AG09319 (cell line): ENCODE results near the gene PRSS27.

Experiments
- DNase-seq: peaks from one replicate; pipeline ENCODE4 v3.0.0-alpha.2; 2010; ENCODE audit warnings: low read depth; ENCODE audit errors: extremely low read depth
- TF ChIP-seq, protein P1 (sequence below): IDR thresholded peaks from 2 replicates; pipeline ENCODE4 v1.5.1; 2011; ENCODE audit warnings: low read depth, mild to moderate bottlenecking, inconsistent platforms, low read length, moderate library complexity

The PRSS27 gene

DNA sequence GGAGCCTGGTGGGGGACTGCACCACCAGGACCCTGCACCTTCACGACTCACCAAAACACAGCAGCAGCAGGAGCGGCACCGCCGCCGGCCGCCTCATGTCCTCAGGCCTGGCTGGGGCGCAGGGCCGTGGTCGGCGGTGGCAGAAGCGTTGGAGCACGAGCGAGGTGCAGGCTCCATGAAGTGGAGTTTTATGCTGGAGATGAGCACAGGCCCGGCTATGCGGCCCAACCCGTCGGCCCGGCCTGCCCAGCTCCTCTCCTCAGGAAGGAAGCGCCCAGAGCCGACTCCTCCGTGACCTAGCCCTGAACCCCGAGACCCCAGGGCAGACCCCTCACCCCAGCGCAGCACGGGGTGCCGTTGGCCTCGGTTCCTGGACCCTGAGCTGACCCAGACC lies at the start of gene PRSS27:
TSS of gene PRSS27 (minus strand) at position 161 of the 394 bp plus-strand sequence. CDS start at position 97, 64 bp downstream.
- TF ChIP-seq, protein P1, sequence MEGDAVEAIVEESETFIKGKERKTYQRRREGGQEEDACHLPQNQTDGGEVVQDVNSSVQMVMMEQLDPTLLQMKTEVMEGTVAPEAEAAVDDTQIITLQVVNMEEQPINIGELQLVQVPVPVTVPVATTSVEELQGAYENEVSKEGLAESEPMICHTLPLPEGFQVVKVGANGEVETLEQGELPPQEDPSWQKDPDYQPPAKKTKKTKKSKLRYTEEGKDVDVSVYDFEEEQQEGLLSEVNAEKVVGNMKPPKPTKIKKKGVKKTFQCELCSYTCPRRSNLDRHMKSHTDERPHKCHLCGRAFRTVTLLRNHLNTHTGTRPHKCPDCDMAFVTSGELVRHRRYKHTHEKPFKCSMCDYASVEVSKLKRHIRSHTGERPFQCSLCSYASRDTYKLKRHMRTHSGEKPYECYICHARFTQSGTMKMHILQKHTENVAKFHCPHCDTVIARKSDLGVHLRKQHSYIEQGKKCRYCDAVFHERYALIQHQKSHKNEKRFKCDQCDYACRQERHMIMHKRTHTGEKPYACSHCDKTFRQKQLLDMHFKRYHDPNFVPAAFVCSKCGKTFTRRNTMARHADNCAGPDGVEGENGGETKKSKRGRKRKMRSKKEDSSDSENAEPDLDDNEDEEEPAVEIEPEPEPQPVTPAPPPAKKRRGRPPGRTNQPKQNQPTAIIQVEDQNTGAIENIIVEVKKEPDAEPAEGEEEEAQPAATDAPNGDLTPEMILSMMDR, result no peak
- DNase-seq, result no peak

DNA sequence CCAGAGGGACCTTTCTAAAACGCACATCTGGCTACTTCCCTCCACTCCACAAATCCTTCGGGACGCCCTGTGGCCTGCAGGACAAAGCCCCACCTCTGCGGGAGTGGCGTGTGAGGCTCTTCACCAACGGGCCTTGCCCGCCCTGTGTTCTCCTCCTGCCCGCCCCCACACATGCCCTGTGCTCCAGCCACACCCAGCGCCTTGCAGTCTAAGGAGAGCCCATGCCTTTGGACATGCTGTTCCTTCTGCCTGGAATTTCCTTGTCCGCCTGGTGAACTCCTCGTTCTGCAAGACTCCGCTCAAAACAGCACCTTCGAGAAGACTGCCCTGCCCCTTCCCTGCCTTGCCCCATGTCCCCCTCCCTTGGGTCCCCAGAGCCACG lies 49.6 kb upstream of the PRSS27 start:
- DNase-seq, result no peak
- TF ChIP-seq, protein P1, result no peak

DNA sequence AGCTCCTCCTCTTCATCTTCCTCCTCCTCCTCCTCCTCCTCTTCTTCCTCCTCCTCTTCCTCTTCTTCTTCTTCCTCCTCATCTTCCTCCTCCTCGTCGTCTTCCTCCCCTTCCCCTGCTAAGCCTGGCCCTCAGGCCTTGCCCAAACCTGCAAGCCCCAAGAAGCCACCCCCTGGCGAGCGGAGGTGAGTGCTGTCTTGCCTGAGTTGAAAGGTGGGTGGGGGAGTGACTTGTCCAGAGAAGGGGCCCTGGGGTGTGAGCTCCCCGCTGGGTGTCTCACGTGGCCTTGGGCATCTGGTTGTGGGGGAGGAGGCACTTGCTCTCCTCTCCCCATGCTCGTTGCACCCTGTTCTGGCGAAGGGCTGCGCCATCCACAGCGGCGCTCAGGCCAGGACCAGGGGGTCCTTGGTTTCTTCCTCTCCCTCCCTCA lies 49.1 kb upstream of the PRSS27 start:
- DNase-seq, result no peak
- TF ChIP-seq, protein P1, result no peak

GRCh38 chr16:2768403-2769089 lies 48.5 kb upstream of the PRSS27 start:
- TF ChIP-seq, protein P1, result no peak
- DNase-seq, result no peak

DNA sequence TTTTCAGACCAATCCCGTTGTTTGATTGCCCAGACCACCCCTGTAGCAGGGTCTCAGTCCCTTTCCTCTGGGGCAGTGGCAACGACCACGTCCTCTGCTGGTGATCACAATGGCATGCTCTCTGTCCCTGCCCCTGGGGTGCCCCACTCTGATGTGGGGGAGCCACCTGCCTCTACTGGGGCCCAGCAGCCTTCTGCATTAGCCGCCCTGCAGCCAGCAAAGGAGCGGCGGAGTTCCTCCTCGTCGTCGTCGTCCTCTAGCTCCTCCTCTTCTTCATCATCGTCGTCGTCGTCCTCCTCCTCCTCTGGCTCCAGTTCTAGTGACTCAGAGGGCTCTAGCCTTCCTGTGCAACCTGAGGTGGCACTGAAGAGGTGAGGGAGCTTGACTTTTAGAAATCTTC lies 47.9 kb upstream of the PRSS27 start:
- DNase-seq, result no peak
- TF ChIP-seq, protein P1, result no peak

GRCh38 chr16:2767140-2767731 lies 47.2 kb upstream of the PRSS27 start:
- no peak for DNase-seq
- TF ChIP-seq, protein P1, result no peak

- TF ChIP-seq, protein P1, result no peak
- no peak for DNase-seq
Observed at GRCh38 chr16:2766430-2767139, 46.6 kb upstream of the PRSS27 start.
